ENCODE data around the gene AVL9. TPM values are rescaled to one million over a fixed set of nuclear protein-coding genes. Genes with fewer than 3 reads are reported as not detected.

The AVL9 gene
- polyA plus RNA-seq, 2 of the 4 experiments (the other 2 are of a cell fraction): 24.0 to 36.1 TPM

DNA sequence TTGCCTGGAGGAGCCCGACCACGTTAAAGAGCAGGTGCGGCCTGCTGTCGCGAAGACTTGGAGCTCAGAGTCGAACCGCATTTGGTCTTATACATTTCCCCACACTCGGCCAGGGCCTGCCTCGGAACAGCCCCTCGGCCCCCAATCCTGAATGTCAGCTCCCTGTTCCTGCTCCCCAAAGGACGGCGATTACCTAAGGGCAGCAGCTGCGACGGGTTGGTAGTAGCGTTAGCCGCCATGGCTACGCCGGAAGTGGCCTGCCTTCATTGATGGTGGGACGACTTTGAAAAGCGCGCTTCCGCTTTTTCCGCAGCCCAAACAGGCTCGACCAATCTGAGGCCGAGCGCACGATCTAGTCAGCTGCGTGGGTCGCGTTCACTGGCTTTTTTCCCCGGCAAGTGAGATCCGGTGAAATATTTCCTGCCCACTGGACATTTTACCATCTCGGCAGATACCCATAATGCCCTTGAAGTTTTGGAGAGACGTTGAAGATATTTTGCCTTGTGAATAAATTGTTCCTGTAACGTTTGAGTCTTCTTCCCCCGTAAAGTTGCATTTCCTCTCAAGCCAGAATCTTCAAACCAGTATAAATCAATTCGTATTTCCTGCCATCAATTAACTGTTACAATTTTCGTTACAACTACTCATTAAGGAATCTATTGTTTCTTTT lies 5.0 kb upstream of the AVL9 start, which contains the start of gene LSM5 (continued):
- TF ChIP-seq, protein P1, sequence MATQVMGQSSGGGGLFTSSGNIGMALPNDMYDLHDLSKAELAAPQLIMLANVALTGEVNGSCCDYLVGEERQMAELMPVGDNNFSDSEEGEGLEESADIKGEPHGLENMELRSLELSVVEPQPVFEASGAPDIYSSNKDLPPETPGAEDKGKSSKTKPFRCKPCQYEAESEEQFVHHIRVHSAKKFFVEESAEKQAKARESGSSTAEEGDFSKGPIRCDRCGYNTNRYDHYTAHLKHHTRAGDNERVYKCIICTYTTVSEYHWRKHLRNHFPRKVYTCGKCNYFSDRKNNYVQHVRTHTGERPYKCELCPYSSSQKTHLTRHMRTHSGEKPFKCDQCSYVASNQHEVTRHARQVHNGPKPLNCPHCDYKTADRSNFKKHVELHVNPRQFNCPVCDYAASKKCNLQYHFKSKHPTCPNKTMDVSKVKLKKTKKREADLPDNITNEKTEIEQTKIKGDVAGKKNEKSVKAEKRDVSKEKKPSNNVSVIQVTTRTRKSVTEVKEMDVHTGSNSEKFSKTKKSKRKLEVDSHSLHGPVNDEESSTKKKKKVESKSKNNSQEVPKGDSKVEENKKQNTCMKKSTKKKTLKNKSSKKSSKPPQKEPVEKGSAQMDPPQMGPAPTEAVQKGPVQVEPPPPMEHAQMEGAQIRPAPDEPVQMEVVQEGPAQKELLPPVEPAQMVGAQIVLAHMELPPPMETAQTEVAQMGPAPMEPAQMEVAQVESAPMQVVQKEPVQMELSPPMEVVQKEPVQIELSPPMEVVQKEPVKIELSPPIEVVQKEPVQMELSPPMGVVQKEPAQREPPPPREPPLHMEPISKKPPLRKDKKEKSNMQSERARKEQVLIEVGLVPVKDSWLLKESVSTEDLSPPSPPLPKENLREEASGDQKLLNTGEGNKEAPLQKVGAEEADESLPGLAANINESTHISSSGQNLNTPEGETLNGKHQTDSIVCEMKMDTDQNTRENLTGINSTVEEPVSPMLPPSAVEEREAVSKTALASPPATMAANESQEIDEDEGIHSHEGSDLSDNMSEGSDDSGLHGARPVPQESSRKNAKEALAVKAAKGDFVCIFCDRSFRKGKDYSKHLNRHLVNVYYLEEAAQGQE (IDR thresholded peaks at IDR 0.05): no peak
- no peak for TF ChIP-seq ESRRA (IDR thresholded peaks at IDR 0.05; ENCODE audit: borderline replicate concordance, low read length)
- TF ChIP-seq CBX2 (IDR thresholded peaks at IDR 0.05; ENCODE audit: borderline replicate concordance, low read depth): no peak
- TF ChIP-seq NFE2L2 (conservative IDR thresholded peaks at IDR 0.05; ENCODE audit: low read length): no peak
- peak; percentile 95 for TF ChIP-seq KDM5A (IDR thresholded peaks at IDR 0.05)
- TF ChIP-seq RNF2 (IDR thresholded peaks at IDR 0.05; ENCODE audit: borderline replicate concordance, low read depth): no peak
- TF ChIP-seq, protein P2, sequence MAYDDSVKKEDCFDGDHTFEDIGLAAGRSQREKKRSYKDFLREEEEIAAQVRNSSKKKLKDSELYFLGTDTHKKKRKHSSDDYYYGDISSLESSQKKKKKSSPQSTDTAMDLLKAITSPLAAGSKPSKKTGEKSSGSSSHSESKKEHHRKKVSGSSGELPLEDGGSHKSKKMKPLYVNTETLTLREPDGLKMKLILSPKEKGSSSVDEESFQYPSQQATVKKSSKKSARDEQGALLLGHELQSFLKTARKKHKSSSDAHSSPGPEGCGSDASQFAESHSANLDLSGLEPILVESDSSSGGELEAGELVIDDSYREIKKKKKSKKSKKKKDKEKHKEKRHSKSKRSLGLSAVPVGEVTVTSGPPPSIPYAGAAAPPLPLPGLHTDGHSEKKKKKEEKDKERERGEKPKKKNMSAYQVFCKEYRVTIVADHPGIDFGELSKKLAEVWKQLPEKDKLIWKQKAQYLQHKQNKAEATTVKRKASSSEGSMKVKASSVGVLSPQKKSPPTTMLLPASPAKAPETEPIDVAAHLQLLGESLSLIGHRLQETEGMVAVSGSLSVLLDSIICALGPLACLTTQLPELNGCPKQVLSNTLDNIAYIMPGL (CRISPR knock-in tag; IDR thresholded peaks at IDR 0.05; ENCODE audit: borderline replicate concordance): no peak; the same call in 1 of the 2 replicates
- TF ChIP-seq, protein P3, sequence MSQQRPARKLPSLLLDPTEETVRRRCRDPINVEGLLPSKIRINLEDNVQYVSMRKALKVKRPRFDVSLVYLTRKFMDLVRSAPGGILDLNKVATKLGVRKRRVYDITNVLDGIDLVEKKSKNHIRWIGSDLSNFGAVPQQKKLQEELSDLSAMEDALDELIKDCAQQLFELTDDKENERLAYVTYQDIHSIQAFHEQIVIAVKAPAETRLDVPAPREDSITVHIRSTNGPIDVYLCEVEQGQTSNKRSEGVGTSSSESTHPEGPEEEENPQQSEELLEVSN (IDR thresholded peaks at IDR 0.05; ENCODE audit: borderline replicate concordance, low read depth): peak; percentile 83; the same call in 1 of the 2 replicates
- TF ChIP-seq SREBF2 (IDR thresholded peaks at IDR 0.05): no peak
- TF ChIP-seq EHMT2 (IDR thresholded peaks at IDR 0.05; ENCODE audit: low read depth): no peak
- TF ChIP-seq, protein P4, sequence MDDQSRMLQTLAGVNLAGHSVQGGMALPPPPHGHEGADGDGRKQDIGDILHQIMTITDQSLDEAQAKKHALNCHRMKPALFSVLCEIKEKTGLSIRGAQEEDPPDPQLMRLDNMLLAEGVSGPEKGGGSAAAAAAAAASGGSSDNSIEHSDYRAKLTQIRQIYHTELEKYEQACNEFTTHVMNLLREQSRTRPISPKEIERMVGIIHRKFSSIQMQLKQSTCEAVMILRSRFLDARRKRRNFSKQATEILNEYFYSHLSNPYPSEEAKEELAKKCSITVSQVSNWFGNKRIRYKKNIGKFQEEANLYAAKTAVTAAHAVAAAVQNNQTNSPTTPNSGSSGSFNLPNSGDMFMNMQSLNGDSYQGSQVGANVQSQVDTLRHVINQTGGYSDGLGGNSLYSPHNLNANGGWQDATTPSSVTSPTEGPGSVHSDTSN (IDR thresholded peaks at IDR 0.05): peak; percentile 43; the same call in 1 of the 2 replicates
- TF ChIP-seq, protein P5, sequence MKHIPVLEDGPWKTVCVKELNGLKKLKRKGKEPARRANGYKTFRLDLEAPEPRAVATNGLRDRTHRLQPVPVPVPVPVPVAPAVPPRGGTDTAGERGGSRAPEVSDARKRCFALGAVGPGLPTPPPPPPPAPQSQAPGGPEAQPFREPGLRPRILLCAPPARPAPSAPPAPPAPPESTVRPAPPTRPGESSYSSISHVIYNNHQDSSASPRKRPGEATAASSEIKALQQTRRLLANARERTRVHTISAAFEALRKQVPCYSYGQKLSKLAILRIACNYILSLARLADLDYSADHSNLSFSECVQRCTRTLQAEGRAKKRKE (CRISPR knock-in tag; IDR thresholded peaks at IDR 0.05; ENCODE audit: low read depth): no peak
- TF ChIP-seq HOXA7 (CRISPR knock-in tag; IDR thresholded peaks at IDR 0.05): no peak
- peak; percentile 37; the same call in 1 of the 2 replicates for TF ChIP-seq RFX5 (IDR thresholded peaks at IDR 0.05)
- no peak for TF ChIP-seq FOXS1 (CRISPR knock-in tag; IDR thresholded peaks at IDR 0.05)
- TF ChIP-seq CEBPB (IDR thresholded peaks at IDR 0.05): no peak
- TF ChIP-seq, protein P6, sequence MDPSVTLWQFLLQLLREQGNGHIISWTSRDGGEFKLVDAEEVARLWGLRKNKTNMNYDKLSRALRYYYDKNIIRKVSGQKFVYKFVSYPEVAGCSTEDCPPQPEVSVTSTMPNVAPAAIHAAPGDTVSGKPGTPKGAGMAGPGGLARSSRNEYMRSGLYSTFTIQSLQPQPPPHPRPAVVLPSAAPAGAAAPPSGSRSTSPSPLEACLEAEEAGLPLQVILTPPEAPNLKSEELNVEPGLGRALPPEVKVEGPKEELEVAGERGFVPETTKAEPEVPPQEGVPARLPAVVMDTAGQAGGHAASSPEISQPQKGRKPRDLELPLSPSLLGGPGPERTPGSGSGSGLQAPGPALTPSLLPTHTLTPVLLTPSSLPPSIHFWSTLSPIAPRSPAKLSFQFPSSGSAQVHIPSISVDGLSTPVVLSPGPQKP (IDR thresholded peaks at IDR 0.05; ENCODE audit: low read depth, low read length): 0 out of 2 replicates have a peak, but pooled peaks have one; percentile 23
- TF ChIP-seq ZC3H11A (IDR thresholded peaks at IDR 0.05): no peak; the same call in 1 of the 2 replicates
- TF ChIP-seq KDM1A (IDR thresholded peaks at IDR 0.05; ENCODE audit: low read depth): no peak
- no peak for TF ChIP-seq CBX8 (IDR thresholded peaks at IDR 0.05)
- TF ChIP-seq HEYL (CRISPR knock-in tag; IDR thresholded peaks at IDR 0.05): no peak

Measured in A549 (cell line).